GM21381 (cell line): Measurements from ENCODE around the gene KICS2.

Source experiments
- ATAC-seq: cut with Tn5 transposase; IDR thresholded peaks from one replicate; pipeline ENCODE4 v1.9.1; 2021; ENCODE audit warnings: mild to moderate bottlenecking, moderate library complexity; ENCODE audit not compliant: unreplicated experiment

KICS2 gene

DNA sequence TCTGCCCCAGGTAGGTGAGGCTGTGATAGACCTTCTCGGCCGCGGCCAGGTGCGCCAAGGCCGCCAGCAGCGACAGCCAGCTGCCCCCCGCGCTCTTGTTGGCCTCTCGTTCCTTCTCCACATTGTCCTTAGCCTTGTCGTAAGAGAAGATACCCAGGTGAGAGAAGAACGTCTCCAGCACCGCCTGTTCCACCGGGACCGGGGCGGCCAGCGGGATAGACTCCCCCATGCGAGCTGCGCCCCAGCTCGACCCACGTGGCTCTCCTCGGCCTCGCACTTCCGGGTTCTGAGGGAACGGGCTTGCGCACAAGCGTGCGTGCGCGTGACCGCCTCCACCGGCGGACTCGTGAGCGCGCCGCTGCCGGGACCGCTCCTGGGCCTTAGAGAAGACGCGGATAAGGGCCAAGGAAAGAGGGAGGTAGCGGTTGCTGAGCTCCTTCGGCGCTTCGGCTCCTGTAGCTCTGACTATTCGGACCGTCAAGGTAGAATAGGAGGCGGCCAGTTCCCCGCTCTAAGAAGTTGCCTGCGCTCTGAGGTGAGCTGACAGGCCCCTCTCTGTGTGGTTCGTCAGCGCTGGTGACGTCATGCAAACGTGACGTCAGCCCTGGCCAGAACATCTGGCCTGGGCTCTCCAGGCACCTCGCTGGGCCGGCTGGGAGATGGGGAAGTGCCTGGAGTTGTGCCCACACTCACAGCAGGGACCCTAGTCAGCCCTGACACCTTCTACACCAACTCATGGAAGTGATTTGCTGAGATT, at the start of gene KICS2:
Gene KICS2 (minus strand): TSS at position 288 of the 757 bp plus-strand sequence. CDS start 59 bp downstream, at position 229.
- peak; percentile 93 for ATAC-seq

GRCh38 chr12:64270411-64270810, 48.3 kb upstream of the KICS2 start:
- ATAC-seq, result no peak

DNA sequence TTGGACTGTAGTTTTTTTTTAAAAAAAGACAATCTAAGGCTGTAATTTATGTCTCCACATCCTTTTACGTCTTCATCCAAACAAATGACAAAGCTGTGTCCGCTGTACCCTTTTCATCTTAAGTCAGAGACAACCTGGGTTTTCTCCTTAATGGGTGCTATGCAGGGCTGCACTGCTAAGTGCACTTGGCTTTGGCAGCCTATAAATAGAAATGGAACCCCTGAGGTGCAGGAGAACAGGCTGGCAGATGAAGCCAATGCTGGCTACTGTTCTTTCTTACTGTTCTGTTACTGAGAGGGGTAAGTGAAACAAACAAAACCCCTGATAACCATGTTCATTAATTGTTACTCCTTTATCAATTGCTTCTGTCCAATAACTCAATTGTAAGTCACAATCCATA, 47.1 kb upstream of the KICS2 start:
- no peak for ATAC-seq

GRCh38 chr12:64268409-64268808, 46.3 kb upstream of the KICS2 start:
- ATAC-seq, result no peak

- ATAC-seq, result no peak
Observed at GRCh38 chr12:64265839-64266238, 43.7 kb upstream of the KICS2 start.

DNA sequence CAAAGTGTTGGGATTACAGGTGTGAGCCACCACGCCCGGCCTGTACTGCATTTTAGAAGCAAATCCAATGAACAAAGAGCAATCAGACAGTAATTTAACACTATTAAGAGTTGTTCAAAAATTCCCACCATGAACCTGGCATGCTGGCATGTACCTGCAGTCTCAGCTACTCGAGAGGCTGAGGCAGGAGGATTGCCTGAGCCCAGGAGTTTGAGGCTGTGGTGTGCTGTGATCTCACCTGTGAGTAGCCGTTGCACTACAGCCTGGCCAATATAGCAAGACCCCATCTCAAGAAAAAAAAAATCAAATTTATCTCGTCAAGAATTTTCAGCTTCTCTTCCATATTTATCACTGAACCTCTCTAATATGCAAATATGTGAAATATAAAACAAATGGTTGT, 39.7 kb upstream of the KICS2 start:
- ATAC-seq, result no peak

- no peak for ATAC-seq
Observed at GRCh38 chr12:64258576-64258975, 36.5 kb upstream of the KICS2 start.

DNA sequence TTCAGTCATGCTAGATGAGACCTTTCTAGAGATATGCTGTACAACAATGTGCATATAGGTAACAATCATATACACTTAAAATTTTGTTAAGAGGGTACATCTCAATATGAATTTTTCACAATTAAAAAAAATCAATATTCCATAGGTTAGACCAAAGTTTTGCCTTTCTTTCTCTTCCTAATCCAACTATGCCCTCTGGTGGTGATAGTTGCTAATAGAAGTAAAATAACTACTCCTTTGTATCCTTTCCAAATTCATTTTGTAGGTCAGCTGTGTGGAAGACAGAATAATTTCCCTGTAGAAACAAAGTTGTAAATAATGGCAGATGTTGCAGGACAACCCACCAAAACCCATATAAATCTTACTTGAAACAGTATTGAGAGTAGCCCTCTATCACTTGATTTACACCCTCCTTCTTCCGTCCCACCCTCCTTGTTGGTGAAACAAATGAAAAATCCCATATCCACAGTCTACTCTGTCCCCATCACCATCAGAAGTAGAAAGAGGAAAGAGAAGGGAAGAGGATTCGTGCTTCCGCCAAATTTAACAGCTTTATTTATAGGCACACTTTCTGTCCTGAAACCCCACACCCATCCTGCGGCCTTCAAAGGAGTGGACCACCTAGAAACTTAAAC, 34.2 kb upstream of the KICS2 start:
- no peak for ATAC-seq

DNA sequence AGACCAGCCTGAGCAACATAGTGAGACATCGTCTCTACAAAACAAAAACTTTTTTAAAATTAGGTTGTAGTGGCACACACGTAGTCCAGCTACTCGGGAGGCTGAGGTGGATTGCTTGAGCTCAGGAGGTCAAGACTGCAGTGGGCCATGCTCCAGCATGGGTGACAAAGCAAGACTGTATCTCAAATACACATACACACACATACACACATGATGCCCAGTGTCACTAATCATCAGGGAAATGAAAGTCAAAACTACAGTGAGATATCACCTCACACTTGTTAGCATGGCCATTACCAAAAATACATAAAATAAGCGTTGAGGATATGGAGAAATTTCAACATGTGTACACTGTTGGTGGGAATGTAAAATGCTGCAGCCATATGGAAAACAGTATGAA, 33.2 kb upstream of the KICS2 start:
- ATAC-seq, result no peak

DNA sequence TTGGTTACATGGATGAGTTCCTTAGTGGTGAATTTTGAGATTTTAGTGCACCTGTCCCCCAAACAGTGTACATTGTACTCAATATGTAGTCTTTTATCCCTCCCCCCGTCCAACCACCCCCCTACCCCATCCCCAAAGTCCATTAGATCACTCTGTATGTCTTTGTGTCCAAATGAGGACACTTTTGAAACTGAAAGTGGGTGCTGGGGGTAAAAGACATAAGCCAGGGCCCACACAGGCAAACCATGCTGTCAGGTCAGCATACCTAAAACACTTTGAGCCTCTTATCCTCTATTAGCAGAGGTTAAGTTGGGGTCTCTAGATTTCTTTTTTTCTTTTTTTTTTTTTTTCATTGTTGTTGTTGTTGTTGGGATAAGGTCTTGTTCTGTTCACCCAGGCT, 31.3 kb upstream of the KICS2 start:
- ATAC-seq, result no peak

DNA sequence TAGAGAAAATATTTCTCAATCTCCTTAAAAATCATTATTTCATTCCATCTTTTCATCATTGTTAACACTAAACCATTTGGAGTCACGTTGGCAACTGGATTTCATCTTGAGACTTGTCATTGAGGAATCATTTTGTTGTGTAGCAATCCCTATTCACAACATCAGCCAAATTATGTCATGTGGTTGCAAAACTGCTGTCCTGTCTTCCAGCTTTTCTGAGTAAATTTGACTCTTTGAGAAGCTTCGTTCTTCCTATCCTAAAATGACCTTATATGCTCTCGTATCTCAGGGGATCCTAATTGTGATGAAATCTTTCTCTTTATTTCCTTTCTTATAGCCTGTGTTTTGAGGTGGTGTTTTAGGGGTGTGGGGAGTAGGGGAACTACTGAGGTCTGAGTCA, 30.6 kb upstream of the KICS2 start:
- no peak for ATAC-seq

DNA sequence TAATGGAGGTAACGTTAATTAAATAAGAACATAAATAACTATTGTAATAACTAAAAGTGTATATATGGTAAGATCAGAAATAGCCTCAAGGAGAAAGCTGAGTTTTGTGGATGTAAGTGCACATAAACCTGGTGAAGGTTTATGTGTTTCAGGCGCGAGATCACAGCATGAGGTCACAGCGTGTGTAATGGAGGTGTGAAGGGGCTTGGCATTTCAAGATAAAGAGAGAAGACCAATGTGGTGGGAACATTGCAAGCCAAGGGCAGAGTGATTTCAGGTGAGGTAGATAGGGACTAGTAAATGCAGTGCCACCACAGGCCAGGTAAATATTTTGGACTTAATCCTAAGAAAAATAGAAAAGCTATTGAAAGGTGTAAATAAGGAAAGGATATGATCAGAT, 21.7 kb upstream of the KICS2 start:
- ATAC-seq, result no peak

DNA sequence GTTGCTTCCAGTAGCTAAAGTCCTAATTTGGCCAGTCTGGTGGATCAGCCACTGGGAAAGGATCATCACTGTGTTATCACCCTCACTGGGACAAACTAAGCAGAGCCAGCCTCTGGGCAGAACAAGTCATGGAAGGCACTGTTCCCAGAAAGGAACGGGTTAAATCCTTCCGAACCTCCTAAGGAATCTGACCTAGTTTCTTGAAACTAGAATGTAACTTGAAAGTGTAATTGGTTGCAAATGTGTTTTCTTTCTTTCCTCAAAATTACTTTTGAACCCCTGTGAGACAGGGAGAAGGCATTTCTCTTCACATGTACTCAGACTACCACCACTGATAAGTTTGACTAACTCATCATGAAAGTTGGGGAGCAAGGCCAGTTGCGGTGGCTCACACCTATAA, 18.7 kb upstream of the KICS2 start:
- no peak for ATAC-seq

DNA sequence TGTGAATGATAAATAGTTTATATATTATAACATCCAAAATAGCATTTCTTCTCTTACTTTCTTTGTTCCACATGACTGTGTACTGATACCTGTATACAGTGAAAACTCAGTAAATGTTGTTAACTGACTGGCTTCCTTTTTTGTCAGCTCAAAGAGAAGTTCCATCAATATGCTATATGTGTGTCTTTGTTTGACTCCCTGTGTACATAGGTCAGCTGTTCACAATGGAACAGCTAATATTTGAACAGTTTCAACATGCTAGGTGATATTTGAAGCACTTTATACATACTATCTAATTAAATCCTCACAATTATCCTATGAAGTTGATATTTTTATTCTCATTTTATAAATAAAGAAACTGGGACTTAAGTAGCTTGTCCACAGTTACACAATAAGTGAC, 15.3 kb upstream of the KICS2 start:
- ATAC-seq, result no peak

- ATAC-seq, result no peak
Observed at GRCh38 chr12:64236549-64236948, 14.5 kb upstream of the KICS2 start.

- no peak for ATAC-seq
Observed at GRCh38 chr12:64232196-64232595, 10.1 kb upstream of the KICS2 start.

- no peak for ATAC-seq
Observed at GRCh38 chr12:64229796-64230195, 7.7 kb upstream of the KICS2 start.

GRCh38 chr12:64229240-64229639, 7.1 kb upstream of the KICS2 start:
- no peak for ATAC-seq

DNA sequence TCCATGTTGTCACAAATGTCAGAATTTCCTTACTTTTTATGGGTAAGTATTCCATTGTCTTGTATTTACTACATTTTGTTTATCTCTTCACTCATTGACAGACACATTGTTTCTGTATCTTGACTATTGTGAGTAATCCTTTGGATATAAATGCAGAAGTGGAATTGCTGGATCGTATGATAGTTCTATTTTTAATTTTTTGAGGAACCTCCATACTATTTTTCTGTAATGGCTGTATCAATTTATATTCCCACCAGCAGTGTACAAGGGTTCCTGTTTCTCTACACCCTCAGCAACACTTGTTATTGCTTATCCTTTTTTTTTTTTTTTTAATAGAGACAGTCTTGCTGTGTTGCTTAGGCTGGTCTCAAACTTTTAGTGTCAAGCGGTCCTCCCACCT, 3.5 kb upstream of the KICS2 start:
- ATAC-seq, result no peak

DNA sequence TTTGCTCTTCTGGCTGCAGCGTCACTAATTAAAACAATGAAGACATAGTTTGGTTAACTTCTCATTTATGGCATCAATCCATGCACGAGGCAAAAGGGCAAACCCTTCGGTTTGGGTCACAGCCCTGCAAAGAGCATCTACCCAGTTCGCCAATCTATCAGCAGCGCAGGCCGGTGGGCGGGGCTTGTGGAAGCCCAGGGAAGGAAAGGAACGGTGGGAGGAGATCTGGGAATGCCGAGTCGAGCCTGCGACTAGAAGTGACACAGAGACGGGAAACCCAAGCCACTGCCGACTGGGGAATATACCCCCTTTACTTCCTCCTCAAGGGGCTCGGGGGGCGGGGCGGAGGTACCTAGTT, 466 bp downstream of the KICS2 start:
- ATAC-seq, result peak; percentile 29

GRCh38 chr12:64220046-64220445, 2.0 kb downstream of the KICS2 start:
- no peak for ATAC-seq

- no peak for ATAC-seq
Observed at GRCh38 chr12:64219145-64219544, 3.0 kb downstream of the KICS2 start.

- ATAC-seq, result no peak
Observed at GRCh38 chr12:64218597-64218996, 3.5 kb downstream of the KICS2 start.
